ENCODE measurements around the gene ERBB2.

GRCh38 chr17:39674179-39674578 lies 25.7 kb upstream of the ERBB2 start:
- no peak for TF ChIP-seq CTCF (IDR thresholded peaks at IDR 0.05)
- TF ChIP-seq EZH2 (IDR thresholded peaks at IDR 0.05): no peak

Data from neural progenitor cell (in vitro differentiated cells).